ENCODE data around the gene SNX27.
"Not testable (repeated sequence)": the region's sequence is repeated elsewhere in the genome, so short reads cannot be mapped to it uniquely, and the experiment has no call there.

Gene SNX27

DNA sequence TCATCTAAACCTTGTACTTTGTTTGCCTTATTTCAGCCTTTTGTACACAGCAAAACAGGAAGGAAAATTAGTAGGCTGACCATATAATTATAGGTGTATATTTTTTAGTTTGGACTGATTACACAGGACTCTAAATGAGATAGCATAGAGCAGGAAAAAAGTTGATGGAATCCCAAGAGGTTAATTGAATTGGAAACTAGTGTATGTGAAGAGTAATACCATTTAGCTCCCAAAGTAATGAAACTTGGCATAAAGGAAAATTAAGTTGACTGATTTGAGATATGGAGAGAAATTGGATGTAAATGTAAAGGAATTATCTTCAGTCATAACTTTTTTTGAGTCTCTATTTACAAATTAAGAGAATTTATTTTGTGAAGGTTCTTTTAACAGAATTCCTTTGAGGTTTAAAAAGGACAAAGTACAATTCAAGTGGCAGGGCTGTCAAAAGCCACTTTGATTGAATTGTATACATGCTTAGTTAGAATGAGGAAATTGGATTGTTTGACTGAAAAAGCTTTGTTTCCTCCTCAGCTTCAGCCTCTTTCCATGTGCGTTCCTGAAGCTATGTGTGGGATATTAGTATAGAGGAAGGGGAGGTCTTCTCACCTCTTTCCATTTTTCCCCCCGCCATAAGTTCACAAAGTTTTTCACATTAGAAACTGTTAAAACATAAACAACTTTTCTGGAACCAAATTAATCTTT is 26.4 kb downstream of the SNX27 start:
- in situ Hi-C loops (cut with HindIII; ENCODE audit: low sequenced_read_pairs): no loop called here

DNA sequence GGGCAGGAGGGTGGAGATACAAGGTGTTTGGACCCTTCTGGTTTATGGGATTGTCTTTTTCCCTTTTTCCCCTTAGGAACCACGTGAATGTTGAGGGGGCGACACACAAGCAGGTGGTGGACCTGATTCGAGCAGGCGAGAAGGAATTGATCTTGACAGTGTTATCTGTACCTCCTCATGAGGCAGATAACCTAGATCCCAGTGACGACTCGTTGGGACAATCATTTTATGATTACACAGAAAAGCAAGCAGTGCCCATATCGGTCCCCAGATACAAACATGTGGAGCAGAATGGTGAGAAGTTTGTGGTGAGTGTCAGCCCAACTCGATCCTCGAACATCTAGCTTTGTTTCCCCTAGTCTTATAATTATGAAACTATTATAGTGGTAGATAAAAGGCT is 27.0 kb downstream of the SNX27 start:
- in situ Hi-C loops (cut with HindIII; ENCODE audit: low sequenced_read_pairs): no loop called here

DNA sequence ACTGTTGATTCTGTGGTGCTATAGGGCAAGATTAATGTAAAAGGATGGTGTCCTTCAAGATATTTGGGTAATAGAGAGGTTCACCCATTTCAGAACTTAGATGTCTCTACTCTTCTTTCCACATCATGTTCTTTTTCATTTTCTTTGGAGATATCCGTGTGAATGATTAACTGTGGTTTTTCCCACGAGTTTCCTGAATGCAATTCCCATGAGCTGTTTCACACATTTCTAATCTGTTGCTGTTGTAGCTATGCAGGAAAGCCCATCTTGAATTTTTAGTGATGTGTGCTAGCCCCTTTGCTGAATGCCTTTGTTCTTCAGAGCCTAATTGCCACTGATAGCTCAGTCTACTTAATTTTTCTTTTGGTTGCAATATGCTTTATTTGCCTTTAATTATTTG is 27.6 kb downstream of the SNX27 start:
- in situ Hi-C loops (cut with HindIII; ENCODE audit: low sequenced_read_pairs): no loop called here

DNA sequence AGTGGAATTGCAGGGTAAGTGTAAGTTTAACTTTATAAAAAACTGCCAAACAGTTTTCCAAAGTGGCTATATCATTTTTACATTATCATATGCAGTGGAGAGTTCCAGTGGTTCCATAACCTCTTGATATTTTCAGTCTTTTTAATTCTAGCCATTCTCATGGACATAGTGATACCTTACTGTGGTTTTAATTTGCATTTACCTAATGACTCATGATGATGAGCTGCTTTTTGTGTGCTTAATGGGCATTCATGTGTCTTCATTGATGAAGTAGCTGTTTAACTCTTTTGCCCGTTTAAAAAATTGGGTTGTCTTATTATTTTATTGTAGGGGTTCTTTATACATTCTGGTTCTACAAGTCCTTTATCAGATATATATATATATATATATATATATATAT is 29.4 kb downstream of the SNX27 start:
- in situ Hi-C loops (cut with HindIII; ENCODE audit: low sequenced_read_pairs): no loop called here

DNA sequence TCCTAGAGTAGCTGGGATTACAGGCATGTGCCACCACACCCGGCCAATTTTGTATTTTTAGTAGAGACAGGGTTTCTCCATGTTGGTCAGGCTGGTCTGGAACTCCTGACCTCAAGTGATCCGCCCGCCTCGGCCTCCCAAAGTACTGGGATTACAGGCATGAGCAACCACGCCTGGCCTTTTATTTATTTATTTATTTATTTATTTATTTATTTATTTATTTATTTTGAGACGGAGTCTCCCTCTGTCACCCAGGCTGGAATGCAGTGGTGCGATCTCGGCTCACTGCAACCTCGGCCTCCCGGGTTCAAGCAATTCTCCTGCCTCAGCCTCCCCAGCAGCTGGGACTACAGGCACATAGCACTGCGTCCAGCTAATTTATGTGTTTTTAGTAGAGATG is 31.2 kb downstream of the SNX27 start:
- in situ Hi-C loops (cut with HindIII; ENCODE audit: low sequenced_read_pairs): not testable (repeated sequence)

DNA sequence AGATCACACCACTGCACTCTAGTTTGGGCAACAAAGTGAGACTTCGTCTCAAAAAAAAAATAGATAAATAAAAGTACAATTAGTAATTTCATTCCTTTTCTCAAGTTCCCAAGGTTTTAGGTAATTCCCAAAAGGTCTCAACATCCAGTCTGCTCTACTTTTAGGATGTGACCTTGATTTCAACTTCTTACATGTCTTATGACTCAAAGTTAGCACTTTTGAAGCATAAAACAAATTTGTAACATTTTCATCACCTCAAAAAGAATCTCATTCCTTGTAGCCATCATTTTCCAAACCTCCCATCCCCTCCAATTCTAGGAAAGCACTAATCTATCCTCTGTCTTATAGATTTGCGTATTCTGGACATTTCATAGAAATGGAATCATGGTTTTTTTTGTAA is 32.2 kb downstream of the SNX27 start:
- in situ Hi-C loops (cut with HindIII; ENCODE audit: low sequenced_read_pairs): no loop called here

DNA sequence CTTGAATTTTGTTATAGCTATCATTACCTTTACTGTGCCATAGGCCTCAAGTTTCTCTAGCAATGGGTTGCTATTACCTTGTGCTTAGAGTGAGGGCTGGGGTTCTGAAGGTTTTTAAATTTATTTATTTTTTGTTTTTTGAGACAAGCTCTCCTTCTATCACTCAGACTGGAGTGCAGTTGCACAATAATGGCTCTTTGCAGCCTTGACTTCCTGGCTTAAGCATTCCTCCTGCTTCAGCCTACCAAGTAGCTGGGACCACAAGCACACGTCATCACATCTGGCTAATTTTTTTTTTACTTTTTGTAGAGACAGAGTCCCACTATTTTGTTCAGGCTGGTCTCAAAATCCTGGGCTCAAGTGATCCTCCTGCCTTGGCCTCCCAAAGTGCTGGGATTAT is 41.5 kb downstream of the SNX27 start:
- in situ Hi-C loops (cut with HindIII; ENCODE audit: low sequenced_read_pairs): no loop called here

DNA sequence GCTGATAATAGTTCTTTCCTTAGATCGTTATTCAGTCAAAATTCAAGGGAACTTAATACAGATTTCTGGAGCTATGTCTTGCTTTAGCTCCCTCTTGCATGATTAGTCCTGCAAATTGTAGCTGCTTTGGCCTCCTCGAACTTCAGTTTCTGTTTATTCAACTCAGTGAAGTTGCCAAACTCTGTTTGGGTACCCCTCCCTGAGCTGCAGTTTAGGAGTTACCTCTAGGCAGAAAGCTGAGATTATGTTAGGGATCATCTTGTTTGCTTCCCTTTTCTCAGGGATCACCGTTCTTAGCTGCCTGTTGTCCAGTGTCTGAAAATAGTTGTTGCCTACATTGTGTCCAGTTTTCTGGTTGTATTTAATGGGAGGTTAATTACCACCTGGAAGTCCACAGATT is 43.5 kb downstream of the SNX27 start:
- in situ Hi-C loops (cut with HindIII; ENCODE audit: low sequenced_read_pairs): no loop called here

DNA sequence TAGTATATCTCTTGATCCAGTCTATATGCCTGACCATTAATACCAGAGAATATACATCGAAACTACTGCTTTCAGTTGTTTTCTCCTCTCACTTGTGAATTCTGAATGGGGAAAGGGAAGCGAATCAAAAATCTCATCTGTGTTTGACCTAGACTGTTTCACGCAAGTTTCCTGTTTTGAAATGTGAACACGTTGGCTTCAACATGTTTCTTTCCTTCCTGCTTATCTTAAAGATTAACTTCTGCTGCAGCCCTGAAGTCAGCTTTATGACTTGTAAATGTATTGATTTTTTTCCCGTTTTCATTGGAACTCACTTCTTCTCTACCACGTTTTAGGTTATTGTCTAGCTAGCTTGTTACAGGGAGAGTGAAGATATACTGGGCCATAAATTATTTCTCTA is 49.9 kb downstream of the SNX27 start:
- in situ Hi-C loops (cut with HindIII; ENCODE audit: low sequenced_read_pairs): no loop called here

DNA sequence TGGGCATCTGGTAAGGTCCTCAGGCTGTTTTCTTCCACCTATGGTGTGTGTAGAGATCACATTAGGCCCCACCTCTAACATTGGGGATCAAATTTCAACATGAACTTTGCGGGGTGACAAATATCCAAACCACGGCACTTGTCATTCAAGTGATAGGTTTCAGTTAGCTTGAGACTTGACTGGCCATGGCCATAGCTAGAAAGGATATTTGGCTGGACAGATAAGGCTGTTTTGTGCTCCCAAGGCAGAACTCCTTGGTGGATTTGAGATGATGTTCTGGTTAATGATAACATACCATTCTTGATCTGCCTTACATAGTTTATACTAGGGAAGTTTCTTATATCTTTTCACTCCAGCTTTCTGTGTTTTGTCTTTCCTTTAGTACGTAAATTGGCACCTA is 56.2 kb downstream of the SNX27 start:
- in situ Hi-C loops (cut with HindIII; ENCODE audit: low sequenced_read_pairs): no loop called here

DNA sequence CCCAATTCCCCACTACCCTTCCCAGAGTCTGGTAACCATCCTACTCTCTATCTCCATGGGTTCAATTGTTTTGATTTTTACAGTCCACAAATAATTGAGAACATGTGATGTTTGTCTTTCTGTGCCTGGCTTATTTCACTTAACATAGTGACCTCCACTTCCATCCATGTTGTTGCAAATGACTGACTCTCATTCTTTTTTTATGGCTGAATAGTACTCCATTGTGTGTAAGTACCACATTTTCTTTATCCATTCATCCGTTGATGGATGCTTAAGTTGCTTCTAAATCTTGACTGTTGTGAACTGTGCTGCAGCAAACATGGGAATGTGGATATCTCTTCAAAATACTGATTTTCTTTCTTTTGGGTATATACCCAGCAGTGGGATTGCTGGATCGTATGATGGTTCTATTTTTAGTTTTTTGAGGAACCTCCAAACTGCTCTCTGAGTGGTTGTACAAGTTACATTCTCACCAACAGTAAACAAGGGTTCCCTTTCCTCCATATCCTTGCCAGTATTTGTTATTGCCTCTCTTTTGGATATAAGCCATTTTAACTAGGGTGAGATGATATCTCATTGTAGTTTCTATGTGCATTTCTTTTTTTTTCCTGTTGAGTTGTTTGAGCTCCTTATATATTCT is 58.3 kb downstream of the SNX27 start:
- in situ Hi-C loops (cut with HindIII; ENCODE audit: low sequenced_read_pairs): not testable (repeated sequence)

DNA sequence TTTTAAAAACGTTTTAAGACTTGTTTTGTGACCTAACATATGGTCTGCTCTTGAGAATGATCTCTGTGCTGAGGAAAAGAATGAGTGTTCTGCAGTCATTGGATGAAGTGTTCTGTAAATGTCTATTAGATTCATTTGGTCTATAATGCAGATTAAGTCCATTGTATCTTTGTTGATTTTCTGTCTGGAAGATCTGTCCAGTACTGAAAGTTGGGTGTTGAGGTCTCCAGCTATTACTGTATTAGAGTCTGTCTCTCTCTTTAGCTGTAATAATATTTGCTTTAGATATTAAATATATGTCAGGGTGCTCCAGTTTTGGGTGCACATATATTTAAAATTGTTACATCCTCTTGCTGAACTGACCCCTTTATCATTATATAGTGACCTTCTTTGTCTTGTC is 61.6 kb downstream of the SNX27 start:
- in situ Hi-C loops (cut with HindIII; ENCODE audit: low sequenced_read_pairs): no loop called here

DNA sequence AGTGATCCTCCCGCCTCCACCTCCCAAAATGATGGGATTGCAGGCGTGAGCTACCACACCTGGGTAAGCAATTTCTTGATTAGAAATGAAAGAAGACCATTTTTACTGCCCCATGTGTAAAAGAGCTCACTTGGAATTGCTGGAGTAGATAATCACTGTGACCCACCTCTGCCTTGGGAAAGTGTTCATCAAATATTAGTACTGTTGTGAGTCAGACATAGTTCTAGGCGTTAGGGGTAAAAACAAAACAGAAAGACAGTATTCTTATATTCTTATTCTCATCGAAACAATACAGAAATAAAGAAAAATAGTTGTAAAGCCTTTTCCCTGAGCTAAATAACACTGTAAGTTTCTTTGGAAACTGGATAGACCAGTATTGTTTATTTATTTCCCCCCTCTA is 68.5 kb downstream of the SNX27 start:
- in situ Hi-C loops (cut with HindIII; ENCODE audit: low sequenced_read_pairs): no loop called here

DNA sequence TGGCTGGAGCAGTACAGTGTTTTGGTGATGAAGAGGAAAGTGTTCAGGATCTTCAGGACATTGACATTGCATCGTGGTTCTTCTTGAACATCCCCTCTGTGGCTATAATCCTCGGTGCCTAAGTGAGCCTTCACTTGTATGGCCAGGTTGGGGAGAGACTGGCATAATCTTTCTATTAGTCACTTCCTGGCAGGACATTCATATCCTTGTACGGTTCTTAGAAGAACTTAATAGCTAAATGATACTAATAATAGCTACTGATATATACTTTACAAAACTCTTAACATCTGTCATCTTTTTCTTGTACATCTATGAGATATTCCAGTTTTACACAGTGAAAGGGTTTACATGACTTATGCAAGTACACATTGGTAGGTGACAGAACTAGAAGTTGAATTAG is 69.0 kb downstream of the SNX27 start:
- in situ Hi-C loops (cut with HindIII; ENCODE audit: low sequenced_read_pairs): no loop called here

DNA sequence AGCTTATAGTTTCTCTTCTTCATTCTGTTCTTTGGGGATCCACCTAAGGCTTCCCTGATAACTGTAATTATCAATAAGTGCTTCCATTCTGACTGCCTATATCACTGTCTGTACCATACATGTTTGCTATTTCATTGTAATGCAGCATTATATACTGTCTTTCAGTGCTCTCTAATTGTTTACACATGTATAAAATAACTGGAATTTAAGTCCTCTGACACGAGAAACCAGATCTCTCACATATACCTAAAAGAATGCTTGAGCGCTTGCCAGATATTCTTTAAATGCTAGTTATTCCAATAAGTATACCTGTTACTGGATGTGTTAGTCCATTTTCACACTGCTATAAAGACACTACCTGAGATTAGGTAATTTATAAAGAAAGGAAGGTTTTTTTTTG is 70.1 kb downstream of the SNX27 start:
- in situ Hi-C loops (cut with HindIII; ENCODE audit: low sequenced_read_pairs): no loop called here

DNA sequence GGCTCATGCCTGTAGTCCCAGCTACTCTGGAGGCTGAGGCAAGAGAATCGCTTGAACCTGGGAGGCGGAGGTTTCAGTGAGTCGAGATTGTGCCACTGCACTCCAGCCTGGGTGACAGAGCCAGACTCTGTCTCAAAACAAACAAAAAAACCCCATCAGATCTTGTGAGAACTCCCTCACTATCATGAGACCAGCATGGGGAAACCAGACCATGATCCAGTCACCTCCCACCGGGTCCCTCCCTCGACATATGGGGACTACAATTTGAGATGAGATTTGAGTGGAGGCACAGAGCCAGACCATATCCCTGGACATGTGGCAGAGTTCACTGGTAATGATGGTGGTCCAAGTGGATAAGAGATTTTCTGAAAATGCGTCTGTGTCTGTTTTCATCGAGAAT is 71.1 kb downstream of the SNX27 start:
- in situ Hi-C loops (cut with HindIII; ENCODE audit: low sequenced_read_pairs): not testable (repeated sequence)

DNA sequence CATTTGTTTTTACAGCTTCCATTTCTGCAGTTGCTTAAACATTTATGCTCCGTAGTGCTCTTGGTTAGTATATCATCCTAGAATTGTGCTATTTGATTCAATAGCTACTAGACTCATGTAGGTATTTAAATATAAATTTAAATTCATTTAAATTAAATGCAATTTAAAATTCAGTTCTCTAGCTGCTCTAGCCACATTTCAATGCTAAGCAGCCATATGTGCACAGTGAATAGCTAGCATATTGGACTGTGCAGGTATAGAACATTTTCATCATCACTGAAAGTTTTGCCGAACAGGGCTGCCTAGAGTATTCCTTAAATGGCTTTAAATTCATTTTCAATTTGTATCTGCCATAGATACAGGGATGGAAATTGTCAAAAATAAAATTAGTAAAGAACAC is 72.3 kb downstream of the SNX27 start:
- in situ Hi-C loops (cut with HindIII; ENCODE audit: low sequenced_read_pairs): no loop called here

DNA sequence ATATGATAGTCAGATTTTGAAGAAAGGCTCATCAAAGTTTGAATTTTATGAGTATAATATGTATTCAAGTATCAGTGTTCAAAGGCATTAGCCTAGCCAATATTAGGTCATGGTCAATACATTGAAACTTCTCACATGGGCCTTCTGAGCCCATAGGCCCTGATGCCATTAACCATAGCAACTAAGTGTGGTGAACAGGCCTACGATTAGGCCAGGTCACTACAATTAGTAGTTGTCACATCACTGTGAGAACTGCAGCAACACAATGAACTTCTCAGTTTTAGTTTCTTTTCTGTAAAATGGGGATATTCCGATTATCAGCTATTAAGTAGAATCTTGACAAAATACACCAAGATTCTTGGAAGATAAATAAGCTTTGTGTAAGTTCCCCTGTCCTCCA is 74.7 kb downstream of the SNX27 start:
- in situ Hi-C loops (cut with HindIII; ENCODE audit: low sequenced_read_pairs): no loop called here

DNA sequence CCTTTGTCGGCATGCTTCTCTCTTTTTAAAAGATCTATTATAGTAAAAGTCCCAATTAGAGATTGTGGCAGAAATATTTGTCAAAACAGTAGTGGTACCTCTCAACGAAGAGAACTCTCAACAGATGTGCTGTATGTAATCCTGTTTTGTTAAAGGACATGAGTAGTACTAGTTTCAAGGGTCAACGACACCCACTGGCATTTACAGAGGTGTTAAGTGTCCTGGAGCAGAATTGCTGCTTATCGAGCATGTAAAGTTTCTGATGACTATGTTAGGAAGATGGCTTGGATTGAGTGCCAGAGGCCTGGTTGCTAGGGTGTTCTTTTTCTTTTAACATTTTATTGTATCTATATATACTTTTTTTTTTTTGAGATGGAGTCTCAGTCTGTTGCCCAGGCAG is 77.6 kb downstream of the SNX27 start:
- in situ Hi-C loops (cut with HindIII; ENCODE audit: low sequenced_read_pairs): no loop called here

DNA sequence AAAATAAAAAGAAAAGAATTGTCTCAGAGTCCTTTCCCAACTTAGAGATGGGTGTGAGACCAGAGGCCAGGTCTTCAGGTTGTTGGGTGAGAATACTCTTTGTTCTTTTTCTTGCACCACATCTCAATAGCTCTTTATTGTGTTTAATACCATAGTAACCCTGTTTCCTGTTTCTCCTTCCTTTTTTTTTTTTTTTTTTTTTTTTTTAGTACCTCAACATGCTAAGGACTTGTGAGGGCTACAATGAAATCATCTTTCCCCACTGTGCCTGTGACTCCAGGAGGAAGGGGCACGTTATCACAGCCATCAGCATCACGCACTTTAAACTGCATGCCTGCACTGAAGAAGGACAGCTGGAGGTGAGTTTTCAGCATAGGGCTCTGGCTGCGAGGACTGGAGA is 80.4 kb downstream of the SNX27 start:
- in situ Hi-C loops (cut with HindIII; ENCODE audit: low sequenced_read_pairs): no loop called here

DNA sequence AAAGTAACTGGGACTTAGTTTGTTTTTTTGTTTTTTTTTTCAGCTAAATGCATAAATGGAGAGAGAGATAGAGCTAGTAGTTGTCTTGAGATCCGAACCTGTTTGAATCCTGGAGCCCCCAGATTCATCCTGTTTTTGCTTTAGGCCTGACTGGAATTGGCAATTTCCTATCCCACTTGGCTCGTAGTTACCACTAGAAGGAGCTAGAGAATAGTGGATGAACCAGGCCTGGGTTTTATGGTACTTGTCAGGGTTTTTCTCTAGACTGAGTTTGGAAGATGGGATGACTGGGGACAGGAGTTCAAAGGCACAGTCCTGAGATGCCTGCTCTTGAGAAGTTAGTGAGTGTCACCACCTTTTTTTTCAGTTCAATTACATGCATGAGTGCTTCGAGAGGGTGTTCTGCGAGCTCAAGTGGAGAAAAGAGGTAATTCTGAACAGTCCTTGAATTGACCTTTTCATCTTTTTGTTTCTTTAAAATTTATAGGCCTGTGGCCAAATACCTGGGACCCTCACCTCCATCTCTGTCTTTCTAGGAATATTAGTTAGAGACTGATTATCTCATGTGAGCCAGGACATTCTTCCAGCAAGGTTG is 81.3 kb downstream of the SNX27 start:
- in situ Hi-C loops (cut with HindIII; ENCODE audit: low sequenced_read_pairs): no loop called here

DNA sequence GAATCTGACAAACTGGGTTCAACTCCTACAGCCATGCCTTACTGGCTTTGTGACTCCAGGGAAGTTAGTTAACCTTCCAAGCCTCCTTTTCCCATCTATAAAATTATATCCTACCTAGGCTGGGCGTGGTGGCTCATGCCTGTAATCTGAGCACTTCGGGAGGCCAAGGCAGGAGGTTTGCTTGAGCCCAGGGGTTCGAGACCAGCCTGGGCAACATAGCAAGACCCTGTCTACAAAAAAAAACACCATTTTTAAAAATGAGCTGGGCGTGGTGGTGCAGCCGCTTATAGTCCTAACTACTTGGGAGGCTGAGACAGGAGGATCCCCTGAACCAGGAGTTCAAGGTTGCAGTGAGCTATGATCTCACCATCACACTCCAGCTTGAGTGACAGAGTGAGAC is 89.7 kb downstream of the SNX27 start:
- in situ Hi-C loops (cut with HindIII; ENCODE audit: low sequenced_read_pairs): no loop called here

DNA sequence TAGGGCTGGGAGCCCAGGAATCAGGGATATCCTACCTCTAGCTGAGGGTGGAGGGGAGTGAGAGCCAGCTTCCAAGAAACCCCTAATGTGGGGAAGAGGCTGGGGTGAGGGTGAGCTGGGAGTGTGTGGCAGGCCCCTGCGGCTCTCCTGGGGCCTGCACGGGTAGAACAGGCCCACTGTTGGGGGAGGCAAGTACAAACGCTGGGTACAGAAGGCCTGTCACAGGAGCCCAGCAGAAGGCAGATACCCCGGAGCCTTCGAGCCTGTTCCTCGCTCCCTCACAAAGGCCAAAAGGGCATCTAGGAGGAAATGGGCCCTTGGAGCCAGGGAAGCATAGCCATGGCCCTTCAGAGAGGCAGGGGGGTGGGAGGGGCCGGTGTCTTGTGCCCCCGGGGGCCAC is 91.1 kb downstream of the SNX27 start:
- in situ Hi-C loops (cut with HindIII; ENCODE audit: low sequenced_read_pairs): no loop called here

Data from DLD1 (cell line).